Epithelial cell of esophagus (primary cell): ENCODE measurements around the gene HECA.

Source experiments
- DNase-seq: peaks from one replicate; pipeline ENCODE4 v3.0.0; 2010; ENCODE audit warnings: low read depth
- H3K4me3 ChIP-seq: 2 replicates; pipeline ENCODE4 v1.5.1; 2011; ENCODE audit warnings: mild to moderate bottlenecking, low read length, control low read depth
- TF ChIP-seq, protein P1 (sequence below): IDR thresholded peaks from 2 replicates; pipeline ENCODE4 v1.5.1; 2011; ENCODE audit warnings: low read depth, mild to moderate bottlenecking, low read length, control low read depth, inconsistent platforms; ENCODE audit not compliant: insufficient read depth; ENCODE audit errors: missing control alignments

The HECA gene

DNA sequence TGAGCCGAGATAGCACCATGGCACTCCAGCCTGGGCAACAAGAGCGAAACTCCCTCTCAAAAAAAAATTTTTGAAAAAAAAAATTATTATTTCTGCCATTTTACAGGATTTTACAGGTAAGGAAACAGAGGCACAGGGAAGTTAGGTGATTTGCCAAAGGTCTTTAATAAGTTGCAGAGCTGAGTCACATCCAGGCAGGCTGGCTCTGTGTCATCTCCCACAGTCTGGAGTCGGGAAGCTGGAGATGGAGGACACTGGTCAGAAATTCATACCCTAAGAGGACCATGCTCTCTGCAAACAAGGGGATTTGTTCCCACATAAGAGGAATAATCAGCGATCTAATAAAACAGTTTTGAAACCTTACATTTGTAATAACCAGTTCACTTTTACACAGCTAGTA, 24.1 kb downstream of the HECA start:
- TF ChIP-seq, protein P1, sequence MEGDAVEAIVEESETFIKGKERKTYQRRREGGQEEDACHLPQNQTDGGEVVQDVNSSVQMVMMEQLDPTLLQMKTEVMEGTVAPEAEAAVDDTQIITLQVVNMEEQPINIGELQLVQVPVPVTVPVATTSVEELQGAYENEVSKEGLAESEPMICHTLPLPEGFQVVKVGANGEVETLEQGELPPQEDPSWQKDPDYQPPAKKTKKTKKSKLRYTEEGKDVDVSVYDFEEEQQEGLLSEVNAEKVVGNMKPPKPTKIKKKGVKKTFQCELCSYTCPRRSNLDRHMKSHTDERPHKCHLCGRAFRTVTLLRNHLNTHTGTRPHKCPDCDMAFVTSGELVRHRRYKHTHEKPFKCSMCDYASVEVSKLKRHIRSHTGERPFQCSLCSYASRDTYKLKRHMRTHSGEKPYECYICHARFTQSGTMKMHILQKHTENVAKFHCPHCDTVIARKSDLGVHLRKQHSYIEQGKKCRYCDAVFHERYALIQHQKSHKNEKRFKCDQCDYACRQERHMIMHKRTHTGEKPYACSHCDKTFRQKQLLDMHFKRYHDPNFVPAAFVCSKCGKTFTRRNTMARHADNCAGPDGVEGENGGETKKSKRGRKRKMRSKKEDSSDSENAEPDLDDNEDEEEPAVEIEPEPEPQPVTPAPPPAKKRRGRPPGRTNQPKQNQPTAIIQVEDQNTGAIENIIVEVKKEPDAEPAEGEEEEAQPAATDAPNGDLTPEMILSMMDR: no peak
- H3K4me3 ChIP-seq: no peak overlapping the region
- DNase-seq: peak; percentile 47

DNA sequence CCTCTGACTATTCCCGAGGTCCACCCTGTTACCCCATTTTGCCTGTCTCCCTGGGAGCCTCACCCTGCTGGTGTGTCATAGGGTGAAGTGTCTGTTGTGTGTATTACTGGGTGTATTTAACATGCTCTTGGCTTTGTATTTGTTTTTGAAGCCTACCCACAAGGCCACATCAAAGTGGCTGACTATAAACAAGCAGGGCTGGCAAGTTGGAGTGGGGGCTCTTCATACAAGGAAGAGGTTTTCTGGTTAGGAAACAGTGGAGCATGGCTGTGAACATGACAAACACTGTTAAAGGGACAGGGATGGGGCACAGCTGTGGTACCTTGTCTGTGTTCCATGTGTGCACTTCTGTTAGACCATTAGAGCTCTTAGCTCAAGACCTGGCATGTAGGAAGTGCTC, 26.3 kb downstream of the HECA start:
- peak; percentile 72 for DNase-seq
- TF ChIP-seq, protein P1: no peak
- H3K4me3 ChIP-seq: no peak overlapping the region

DNA sequence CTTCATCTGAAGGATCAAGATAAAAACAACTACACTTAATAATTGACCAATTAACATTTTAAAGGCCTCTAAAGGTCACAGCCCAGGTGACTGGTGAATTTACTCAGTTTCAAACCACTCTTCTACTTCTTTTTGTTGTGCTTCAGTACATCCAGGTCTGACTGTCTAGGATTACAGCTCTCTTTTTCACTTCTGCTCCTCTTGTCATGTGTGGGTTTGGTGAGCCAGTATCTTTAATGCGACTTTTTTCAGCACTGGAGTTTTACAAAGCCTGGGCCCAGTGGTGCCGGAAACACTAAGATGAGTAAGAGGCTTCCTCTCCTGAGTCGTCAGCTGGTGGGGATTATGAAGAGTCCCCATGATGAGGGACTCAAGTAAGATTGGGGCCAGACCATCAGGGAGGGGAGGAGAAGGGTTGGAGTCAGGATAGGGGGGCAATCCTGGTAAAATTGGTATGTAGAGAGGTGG, 27.0 kb downstream of the HECA start:
- TF ChIP-seq, protein P1: no peak

DNA sequence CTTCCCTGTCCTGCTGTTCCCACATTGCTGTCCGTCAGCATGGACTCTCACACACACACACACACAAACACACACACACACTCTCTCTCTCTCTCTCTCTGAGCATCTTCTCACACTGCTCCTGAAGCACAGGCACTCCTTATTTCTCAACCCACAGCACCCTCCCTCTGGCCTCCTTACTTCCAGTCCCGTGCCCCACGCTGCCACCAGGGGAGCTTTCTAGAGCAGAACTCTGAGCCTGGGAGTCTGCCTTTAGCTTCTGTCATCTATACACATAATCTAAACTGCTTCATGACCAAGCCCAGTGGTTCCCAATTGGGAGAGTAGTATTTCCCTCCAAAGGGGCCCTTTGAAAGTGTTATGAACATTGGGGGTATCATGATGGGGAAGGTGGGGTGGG, 29.1 kb downstream of the HECA start:
- TF ChIP-seq, protein P1: no peak
- no peak for DNase-seq
- H3K4me3 ChIP-seq: no peak overlapping the region

More for the DNA sequence above, 27.0 kb downstream of the HECA start:
- no peak for DNase-seq
- no peak overlapping the region for H3K4me3 ChIP-seq

DNA sequence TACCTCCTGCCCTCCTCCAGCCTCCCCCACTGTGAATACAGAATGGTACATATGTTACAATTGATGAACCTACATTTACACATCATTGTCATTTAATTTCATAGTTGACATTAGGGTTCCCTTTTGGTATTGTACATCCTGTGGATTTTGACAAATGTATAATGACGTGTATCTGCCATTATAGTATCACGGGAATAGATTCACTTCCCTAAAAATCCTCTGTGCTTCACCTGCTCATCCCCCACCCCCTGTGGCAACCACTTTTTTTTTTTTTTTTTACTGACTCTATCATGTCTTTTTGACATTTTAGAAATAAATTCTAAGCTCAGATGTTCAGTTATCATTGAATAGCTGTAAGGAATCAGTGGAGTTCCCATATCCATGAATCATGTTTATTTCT, 30.4 kb downstream of the HECA start:
- H3K4me3 ChIP-seq: no peak overlapping the region
- TF ChIP-seq, protein P1: no peak
- DNase-seq: no peak

DNA sequence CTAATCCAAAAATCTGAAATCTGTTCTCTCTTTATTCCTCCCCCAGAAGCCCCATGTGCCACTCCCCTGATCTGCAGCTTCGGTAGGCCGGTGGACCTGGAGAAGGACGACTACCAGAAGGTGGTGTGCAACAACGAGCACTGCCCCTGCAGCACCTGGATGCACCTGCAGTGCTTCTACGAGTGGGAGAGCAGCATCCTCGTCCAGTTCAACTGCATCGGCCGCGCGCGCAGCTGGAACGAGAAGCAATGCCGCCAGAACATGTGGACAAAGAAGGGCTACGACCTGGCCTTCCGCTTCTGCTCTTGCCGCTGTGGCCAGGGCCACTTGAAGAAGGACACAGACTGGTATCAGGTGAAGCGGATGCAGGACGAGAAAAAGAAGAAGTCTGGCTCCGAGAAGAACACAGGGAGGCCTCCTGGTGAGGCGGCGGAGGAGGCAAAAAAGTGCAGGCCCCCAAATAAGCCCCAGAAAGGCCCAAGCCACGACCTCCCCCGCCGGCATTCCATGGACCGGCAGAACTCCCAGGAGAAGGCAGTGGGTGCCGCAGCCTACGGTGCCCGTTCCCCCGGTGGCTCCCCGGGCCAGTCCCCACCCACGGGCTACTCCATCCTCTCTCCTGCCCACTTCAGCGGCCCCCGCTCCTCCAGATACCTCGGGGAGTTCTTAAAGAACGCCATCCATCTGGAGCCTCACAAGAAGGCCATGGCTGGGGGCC, 31.5 kb downstream of the HECA start:
- TF ChIP-seq, protein P1: no peak
- no peak for DNase-seq
- no peak overlapping the region for H3K4me3 ChIP-seq

DNA sequence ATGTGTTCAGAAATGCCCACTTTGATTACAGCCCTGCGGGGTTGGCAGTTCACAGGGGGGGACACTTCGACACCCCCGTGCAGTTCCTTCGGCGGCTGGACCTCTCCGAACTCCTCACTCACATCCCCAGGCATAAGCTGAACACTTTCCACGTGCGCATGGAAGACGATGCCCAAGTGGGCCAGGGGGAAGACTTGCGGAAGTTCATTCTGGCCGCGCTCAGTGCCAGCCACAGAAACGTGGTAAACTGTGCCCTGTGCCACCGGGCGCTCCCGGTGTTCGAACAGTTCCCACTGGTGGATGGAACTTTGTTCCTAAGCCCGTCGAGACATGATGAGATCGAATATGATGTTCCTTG, 32.1 kb downstream of the HECA start:
- no peak overlapping the region for H3K4me3 ChIP-seq
- TF ChIP-seq, protein P1: no peak
- DNase-seq: no peak
